Measurements from ENCODE around the gene NADK.
"Not testable (repeated sequence)": the region's sequence is repeated elsewhere in the genome, so short reads cannot be mapped to it uniquely, and the experiment has no call there.

Gene NADK

GRCh38 chr1:1763657-1764621 is 14.3 kb downstream of the NADK start:
- no peak for DNase-seq (ENCODE audit: low read depth)

- no peak for DNase-seq (ENCODE audit: low read depth)
Observed at GRCh38 chr1:1761504-1762376, 16.5 kb downstream of the NADK start.

GRCh38 chr1:1760715-1761114 is 17.6 kb downstream of the NADK start:
- no peak for DNase-seq (ENCODE audit: low read depth)

GRCh38 chr1:1760345-1760650 is 18.0 kb downstream of the NADK start:
- DNase-seq (ENCODE audit: low read depth): no peak

- DNase-seq (ENCODE audit: low read depth): no peak
Observed at GRCh38 chr1:1759456-1760344, 18.6 kb downstream of the NADK start.

GRCh38 chr1:1758692-1759455 is 19.4 kb downstream of the NADK start:
- no peak for DNase-seq (ENCODE audit: low read depth)

GRCh38 chr1:1758059-1758621 is 20.1 kb downstream of the NADK start:
- no peak for DNase-seq (ENCODE audit: low read depth)

- no peak for DNase-seq (ENCODE audit: low read depth)
Observed at GRCh38 chr1:1757422-1758058, 20.7 kb downstream of the NADK start.

GRCh38 chr1:1756661-1757421 is 21.4 kb downstream of the NADK start:
- no peak for DNase-seq (ENCODE audit: low read depth)

GRCh38 chr1:1755852-1756251 is 22.4 kb downstream of the NADK start:
- no peak for DNase-seq (ENCODE audit: low read depth)

- DNase-seq (ENCODE audit: low read depth): no peak
Observed at GRCh38 chr1:1755426-1755825, 22.8 kb downstream of the NADK start.

GRCh38 chr1:1754051-1754815 is 24.0 kb downstream of the NADK start:
- DNase-seq (ENCODE audit: low read depth): no peak

GRCh38 chr1:1753607-1754005 is 24.7 kb downstream of the NADK start:
- no peak for DNase-seq (ENCODE audit: low read depth)

GRCh38 chr1:1752636-1753606 is 25.3 kb downstream of the NADK start:
- DNase-seq (ENCODE audit: low read depth): no peak

GRCh38 chr1:1752190-1752589 is 26.1 kb downstream of the NADK start:
- no peak for DNase-seq (ENCODE audit: low read depth)

GRCh38 chr1:1749941-1750340 is 28.3 kb downstream of the NADK start:
- not testable (repeated sequence) for DNase-seq (ENCODE audit: low read depth)

- DNase-seq (ENCODE audit: low read depth): no peak
Observed at GRCh38 chr1:1748686-1749321, 29.5 kb downstream of the NADK start.

Measured in stimulated activated CD8-positive, alpha-beta memory T cell treated with anti-CD3 and anti-CD28 coated beads, Interleukin-12 subunit alpha, Interleukin-12 subunit beta, amount 100 ng/mL, for 4 hours (primary cell).